Activated CD4-positive, CD25-positive, alpha-beta regulatory T cell treated with anti-CD3 and anti-CD28 coated beads, Interleukin-2, amount 50 U/mL, for 24 hours (primary cell): ENCODE measurements around the gene DOCK9.
"Not testable (repeated sequence)": the region's sequence is repeated elsewhere in the genome, so short reads cannot be mapped to it uniquely, and the experiment has no call there.

ENCODE experiments used
- ATAC-seq, 2 donors: fragments of 150-1000 bp; cut with Tn5 transposase; one replicate each; pipeline ENCODE4 v1.10.0; 2021; ENCODE audit warnings: mild to moderate bottlenecking in 1 of 2, moderate library complexity in 1 of 2

Gene DOCK9

DNA sequence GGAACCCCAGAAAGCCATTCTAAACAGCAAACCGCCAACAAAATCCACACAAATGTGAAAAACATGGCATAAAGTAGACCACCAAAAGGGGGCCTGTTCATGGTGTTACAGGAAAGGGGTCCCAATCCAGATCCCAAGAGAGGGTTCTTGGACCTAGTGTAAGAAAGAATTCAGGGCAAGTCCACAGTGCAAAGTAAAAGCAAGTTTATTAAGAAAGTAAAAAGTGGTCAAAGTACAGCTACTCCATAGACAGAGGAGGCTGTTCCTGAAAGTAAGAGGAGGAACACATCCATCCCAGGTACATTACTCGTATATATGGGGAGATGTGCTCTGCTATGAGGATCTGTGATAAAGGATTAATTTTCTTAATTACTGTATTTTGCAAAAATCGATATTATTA lies 157.6 kb downstream of the DOCK9 start:
- no peak for ATAC-seq

GRCh38 chr13:98819382-98820010 lies 158.4 kb downstream of the DOCK9 start:
- no peak for ATAC-seq

- no peak for ATAC-seq
Observed at GRCh38 chr13:98816406-98816805, 161.5 kb downstream of the DOCK9 start.

DNA sequence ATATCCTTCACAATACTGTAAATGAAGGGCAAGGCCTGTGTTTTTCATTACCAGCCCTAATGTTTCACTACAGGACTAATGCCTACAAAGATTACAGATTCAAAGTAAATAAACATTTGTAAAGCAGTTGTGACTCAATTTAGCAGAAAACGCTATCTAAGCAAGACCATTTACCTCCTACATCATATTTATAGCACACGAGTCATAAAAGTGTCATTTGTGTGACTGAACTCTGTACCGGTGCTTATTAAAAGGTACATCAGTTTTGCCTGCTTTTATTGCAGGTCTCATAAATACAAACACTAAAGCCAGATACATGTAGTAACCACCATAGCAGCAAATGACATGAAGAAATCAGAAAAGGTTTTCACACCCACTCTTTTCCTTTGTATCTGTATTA lies 163.9 kb downstream of the DOCK9 start:
- peak in 1 of 2 donors; percentile 49 for ATAC-seq

DNA sequence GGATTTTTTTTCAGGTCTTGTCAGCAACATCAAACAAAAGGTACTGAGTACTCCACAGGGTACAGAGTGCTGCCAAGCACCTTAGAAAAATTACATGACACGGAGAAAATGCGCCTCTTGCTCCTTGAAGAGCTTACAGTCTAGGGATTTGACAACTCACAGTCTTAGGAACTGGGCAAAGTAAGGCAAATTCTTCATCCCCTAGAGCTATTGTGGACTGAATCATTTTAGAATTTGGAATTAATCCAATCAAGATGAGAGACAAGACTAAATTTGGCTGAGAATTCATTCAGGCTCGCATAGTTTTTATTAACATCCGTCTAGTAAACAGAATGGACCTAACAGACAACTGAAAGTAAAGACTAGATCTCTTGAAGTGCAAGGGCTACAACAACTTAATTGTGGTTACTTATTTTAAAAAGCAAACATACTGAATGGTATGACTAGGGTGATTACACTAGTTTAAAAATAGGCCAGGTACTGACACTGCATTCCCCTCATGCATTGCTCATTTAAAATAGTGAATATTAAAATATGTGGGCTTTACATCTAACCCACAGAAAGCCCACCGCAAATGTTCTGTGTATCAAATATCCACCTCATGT lies 165.6 kb downstream of the DOCK9 start:
- ATAC-seq = not testable (repeated sequence)

GRCh38 chr13:98810746-98811145 lies 167.1 kb downstream of the DOCK9 start:
- ATAC-seq = no peak

GRCh38 chr13:98809345-98809777 lies 168.5 kb downstream of the DOCK9 start:
- no peak for ATAC-seq

GRCh38 chr13:98807774-98808173 lies 170.1 kb downstream of the DOCK9 start:
- ATAC-seq = no peak

- no peak for ATAC-seq
Observed at GRCh38 chr13:98804336-98804855, 173.5 kb downstream of the DOCK9 start.

- no peak for ATAC-seq
Observed at GRCh38 chr13:98803921-98804320, 173.9 kb downstream of the DOCK9 start.

DNA sequence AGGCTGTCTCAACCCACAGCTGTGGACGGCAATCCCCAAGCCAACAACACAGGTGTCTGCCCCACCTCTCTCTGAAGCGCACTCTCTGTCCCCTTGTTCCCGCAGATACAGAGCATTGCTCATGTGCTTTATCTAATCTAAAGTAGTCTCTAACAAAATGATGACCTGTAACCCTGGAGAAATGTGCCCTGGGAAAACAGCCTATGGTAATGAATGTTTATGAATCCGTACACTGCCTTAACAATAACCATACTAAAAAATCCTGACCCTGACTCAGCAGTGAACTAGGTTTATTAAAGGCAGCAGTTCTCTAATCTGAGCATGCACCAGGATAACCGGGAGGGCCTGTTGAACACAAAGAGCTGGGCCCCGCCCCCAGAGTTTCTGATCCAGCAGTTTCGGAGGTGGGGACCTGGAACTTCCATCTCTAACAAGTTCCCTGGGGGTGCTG lies 174.7 kb downstream of the DOCK9 start:
- no peak for ATAC-seq

- ATAC-seq = no peak
Observed at GRCh38 chr13:98802559-98802958, 175.3 kb downstream of the DOCK9 start.

- ATAC-seq = no peak
Observed at GRCh38 chr13:98801626-98802418, 176.0 kb downstream of the DOCK9 start.

DNA sequence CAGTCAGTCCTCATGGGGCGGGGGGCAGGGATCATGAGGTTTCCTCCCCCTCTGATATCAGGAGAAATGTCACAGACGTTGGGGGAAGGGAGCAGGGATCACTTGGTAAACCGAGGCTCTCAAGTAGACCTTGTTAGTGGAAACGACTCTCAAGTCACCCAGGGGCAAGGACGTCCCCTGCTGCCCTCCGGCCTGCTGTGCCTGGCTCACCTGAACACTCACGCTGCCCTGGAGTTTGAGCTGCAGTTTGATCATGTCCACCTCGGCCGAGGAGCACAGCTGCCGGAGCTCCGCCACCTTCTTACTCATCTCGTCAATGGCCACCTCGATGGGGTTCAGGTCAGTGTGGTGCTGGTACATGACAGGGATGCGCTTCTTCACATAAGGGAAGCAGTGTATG lies 177.8 kb downstream of the DOCK9 start:
- no peak for ATAC-seq

DNA sequence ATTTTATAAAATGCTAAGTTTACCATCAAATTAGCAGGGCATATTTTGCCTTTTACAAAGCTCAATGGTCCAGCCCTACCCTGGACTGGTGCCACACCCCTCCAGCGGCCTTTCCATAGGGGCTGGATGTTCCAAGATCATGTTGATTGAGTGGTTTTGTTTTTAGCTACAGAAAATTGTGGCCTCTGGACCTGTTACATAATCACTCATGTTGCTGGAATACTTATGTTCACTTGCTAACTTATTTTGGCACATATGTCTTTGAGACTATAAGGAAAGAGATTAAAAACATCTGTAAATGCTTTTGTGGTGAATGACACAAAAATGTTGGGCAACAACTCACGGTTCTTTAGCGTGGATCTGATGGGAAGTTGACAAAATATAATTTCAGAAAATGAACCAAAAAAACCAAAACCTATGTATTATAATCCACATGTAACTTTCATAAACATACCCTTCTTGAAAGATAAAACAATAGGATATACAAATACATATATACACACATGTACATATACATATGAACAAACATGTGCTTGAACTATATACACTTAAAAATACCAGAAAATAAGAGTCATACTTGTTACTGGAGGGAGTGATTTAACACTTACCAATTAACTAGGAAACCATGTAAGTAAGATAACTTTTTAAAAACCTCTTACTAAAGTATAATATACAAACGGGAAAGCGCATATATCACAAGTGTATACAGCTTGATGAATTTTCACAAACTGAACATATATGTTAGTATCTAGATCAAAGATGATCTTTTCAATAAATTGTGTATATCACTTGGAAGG lies 178.8 kb downstream of the DOCK9 start:
- no peak for ATAC-seq

GRCh38 chr13:98797456-98797855 lies 180.4 kb downstream of the DOCK9 start:
- ATAC-seq = no peak

GRCh38 chr13:98796798-98797197 lies 181.1 kb downstream of the DOCK9 start:
- no peak for ATAC-seq

DNA sequence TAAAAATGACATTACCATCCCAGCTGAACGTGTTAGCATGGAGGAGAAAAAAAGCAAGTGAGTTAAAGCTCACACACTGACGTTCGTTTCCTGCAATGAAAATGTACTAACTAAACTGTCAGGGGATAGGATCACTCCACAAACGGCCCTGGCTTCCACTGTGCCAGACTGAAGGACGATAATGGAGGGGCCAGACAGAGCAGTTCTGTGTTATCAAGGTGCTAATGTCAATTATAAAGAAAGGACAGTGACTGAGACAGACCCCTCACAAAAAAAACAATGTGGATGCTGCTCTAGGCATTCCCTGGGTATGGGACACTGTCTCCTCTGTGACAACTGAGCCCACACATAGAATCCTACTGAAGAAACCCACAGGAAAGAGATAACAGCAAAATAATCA lies 181.7 kb downstream of the DOCK9 start:
- no peak for ATAC-seq

GRCh38 chr13:98795220-98795619 lies 182.6 kb downstream of the DOCK9 start:
- no peak for ATAC-seq

DNA sequence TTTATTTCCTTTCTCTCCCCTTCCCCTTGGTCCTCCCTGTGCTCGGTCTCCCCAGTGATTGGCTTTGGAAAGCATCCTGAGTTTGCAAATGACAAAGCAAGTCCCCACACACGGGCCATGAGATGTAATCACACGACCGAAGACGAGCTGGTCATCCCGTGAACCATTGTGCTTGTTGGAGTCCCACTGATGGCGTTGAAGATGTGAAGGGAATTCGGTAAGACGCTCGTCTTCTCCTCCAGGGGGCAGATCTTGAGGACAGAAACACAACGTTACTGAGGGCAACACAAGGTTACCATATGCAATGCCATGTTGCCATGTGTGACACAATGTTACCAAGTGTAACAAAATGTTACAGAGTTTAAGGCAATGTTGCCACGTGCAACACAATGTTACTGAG lies 183.4 kb downstream of the DOCK9 start:
- ATAC-seq = no peak

DNA sequence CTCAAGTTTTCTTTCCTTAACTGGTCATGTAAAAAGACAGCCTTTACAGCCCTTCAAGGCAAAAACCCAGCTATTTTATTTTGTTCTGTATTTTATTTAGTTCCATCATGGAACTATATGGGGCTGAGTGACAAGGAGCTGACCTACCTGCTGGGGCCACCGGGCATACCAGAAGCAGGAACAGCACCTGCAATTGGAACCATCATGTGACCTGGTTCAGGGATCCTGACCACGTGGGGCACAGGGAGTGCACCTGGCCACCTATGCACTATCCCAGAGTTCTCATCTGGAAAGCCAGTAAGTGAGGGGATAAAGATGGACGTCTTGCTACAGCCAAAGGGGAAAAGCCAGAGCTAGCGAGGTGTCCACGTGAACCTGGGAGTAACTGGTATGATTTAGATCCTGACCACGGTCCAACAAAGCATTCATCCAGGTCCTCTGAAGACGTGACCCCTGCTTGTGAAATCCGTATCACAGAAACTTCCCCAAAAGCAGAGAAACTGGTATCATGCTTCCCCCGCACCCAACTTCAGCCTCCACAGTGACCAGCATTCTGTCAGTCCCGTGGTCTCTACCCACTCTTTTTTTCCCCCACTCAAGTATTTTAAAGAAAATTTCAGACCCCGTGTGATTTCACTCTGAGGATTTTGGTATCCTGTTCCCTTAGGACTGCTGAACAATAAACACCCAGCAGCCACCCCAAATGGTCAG lies 184.9 kb downstream of the DOCK9 start:
- no peak for ATAC-seq

GRCh38 chr13:98792321-98792720 lies 185.5 kb downstream of the DOCK9 start:
- ATAC-seq = no peak
